Measurements from ENCODE around the gene DENND5A.

DENND5A gene

DNA sequence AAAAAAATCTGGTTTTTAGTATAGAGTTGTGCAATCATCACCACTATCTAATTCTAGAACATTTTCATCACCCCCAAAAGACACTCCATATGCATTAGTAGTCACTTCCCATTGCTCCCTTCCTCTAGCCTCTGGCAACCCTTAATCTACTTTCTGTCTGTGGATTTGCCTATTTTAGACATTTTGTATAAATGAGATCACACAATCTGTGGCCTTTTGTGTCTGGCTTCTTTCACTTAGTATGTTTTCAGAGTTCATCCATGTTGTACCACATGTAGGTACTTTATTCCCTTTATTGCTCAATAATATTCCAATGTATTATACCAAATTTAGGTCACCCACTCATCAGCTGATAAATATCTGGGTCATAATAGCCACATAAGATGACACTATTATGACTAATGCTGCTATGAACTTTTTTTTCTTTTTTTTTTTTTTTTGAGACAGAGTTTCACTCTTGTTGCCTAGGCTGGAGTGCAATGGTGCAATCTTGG, 106.2 kb downstream of the DENND5A start:
- H3K4me3 ChIP-seq (ENCODE audit: low read depth, low read length): no peak overlapping the region
- H3K27me3 ChIP-seq: no peaks in the 10 kb centered on the region
- TF ChIP-seq, protein P1, sequence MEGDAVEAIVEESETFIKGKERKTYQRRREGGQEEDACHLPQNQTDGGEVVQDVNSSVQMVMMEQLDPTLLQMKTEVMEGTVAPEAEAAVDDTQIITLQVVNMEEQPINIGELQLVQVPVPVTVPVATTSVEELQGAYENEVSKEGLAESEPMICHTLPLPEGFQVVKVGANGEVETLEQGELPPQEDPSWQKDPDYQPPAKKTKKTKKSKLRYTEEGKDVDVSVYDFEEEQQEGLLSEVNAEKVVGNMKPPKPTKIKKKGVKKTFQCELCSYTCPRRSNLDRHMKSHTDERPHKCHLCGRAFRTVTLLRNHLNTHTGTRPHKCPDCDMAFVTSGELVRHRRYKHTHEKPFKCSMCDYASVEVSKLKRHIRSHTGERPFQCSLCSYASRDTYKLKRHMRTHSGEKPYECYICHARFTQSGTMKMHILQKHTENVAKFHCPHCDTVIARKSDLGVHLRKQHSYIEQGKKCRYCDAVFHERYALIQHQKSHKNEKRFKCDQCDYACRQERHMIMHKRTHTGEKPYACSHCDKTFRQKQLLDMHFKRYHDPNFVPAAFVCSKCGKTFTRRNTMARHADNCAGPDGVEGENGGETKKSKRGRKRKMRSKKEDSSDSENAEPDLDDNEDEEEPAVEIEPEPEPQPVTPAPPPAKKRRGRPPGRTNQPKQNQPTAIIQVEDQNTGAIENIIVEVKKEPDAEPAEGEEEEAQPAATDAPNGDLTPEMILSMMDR (IDR thresholded peaks at IDR 0.05; ENCODE audit: low read depth, low read length): no peak
- DNase-seq: no peak
- H3K9me3 ChIP-seq: no peaks in the 10 kb centered on the region
- H3K4me1 ChIP-seq: no peaks in the 10 kb centered on the region
- 0 out of 2 replicates have a peak, but pooled peaks cover 3% of the 10 kb centered on the region for H3K36me3 ChIP-seq

DNA sequence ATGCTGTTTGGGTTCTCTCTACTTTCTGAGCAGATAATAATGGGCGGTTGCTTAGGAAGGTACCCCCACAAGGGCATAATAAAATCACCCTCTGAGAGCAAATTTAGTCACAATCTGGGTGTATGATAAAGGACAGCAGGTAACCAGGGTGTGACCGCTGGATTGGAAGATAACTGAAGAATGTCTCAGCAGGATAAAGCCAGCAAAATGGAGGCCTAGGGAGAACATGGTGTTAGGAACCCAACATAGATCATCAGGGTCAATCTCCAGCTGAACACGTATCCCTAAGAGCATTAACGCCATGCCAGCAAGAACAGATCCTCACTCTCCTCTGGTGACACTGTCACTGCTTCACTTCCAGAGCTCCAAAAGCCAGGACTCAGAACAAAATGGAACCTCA, 109.2 kb downstream of the DENND5A start:
- no peaks in the 10 kb centered on the region for H3K9me3 ChIP-seq
- TF ChIP-seq, protein P1 (IDR thresholded peaks at IDR 0.05; ENCODE audit: low read depth, low read length): no peak

DNA sequence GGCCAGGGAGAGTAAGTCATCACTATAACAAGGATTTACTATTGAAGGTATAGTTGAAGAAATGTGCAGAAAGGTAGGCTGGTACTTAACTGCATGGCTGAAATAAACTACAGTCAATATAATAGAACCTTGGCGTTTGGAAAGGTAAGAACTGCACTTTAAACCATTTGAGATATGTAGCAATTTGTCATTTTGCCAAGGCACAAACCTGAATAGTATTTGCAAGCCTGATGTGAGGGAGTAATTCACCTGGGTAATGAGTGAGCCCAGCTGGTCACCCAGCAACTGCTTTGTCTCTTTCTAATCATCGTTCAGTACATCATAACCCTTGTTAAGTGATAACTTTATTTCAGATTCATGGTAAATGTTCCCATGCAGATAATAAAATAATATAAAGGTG, 111.5 kb downstream of the DENND5A start:
- Histone ChIP-seq H3K27me3 (no peaks in the 10 kb centered on the region), H3K4me3 (ENCODE audit: low read depth, low read length) (no peak overlapping the region), H3K4me1 (no peaks in the 10 kb centered on the region), H3K36me3 (peaks cover 7% of the 10 kb centered on the region), H3K9me3 (no peaks in the 10 kb centered on the region)
- TF ChIP-seq, protein P1 (IDR thresholded peaks at IDR 0.05; ENCODE audit: low read depth, low read length): no peak
- DNase-seq: no peak

More for the DNA sequence above, 109.2 kb downstream of the DENND5A start:
- Histone ChIP-seq H3K27me3 (no peaks in the 10 kb centered on the region), H3K4me1 (no peaks in the 10 kb centered on the region), H3K36me3 (0 out of 2 replicates have a peak, but pooled peaks cover 7% of the 10 kb centered on the region), H3K4me3 (ENCODE audit: low read depth, low read length) (no peak overlapping the region)
- DNase-seq: no peak

DNA sequence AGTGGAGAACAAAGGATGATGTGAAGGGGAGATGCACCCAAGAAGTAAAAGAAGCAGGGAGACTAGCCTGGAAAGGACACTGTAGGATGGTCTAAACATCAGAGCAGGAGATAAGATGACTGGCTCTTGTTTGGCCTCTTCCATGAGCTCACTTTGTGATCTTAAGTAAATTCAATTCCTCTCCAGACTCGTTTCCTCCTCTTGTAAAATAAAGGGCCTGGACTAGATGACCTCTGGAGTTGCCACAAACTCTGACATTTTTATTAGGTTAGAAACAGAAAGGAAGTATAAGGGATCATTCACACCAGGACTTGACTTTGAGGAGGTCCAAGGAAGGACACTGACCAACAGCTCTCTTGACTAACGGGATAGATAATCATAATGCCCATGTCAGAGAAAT, 113.5 kb downstream of the DENND5A start:
- no peak for DNase-seq
- TF ChIP-seq, protein P1 (IDR thresholded peaks at IDR 0.05; ENCODE audit: low read depth, low read length): no peak
- Histone ChIP-seq H3K36me3 (peaks cover 7% of the 10 kb centered on the region), H3K4me1 (no peaks in the 10 kb centered on the region), H3K27me3 (no peaks in the 10 kb centered on the region), H3K4me3 (ENCODE audit: low read depth, low read length) (no peak overlapping the region), H3K9me3 (no peaks in the 10 kb centered on the region)

DNA sequence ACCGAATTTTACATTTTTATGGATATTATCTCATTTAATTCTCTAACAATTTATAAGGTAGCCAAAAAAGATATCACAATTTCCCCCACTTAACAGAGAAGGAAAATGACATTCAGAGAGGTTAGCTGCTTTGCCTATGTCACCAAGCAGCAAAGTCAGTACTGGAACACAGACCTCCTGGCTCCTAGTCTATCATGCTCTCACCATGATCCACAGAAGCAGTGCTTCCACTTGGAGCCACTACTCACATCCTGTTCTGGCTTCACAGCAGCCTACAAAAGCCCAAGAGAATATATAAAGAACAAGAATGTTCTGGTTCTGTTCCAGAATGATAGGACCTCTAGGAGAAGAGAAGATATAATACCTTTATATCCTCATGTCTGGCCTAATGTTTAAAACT, 114.2 kb downstream of the DENND5A start:
- Histone ChIP-seq H3K4me1 (no peaks in the 10 kb centered on the region), H3K27me3 (no peaks in the 10 kb centered on the region), H3K36me3 (peaks cover 7% of the 10 kb centered on the region), H3K4me3 (ENCODE audit: low read depth, low read length) (no peak overlapping the region), H3K9me3 (no peaks in the 10 kb centered on the region)
- TF ChIP-seq, protein P1 (IDR thresholded peaks at IDR 0.05; ENCODE audit: low read depth, low read length): no peak
- DNase-seq: no peak

DNA sequence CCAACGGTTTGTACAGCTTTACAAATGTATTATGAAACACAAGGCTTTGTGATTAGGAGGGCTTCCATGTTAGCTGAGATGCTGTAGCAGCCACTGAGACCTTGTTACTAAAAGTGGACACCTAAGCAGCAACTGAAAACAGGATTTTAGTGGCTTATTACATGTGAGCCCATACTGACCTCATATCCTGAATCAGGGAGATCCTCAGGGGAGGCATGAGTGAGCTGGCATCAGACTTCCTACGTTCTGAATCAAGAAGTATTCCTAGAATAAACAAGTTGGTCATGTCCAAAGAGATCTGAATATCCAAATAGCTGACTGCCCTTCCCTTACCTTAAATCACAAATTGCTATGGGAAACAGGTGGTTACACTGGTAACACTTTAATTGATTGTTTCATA, 114.6 kb downstream of the DENND5A start:
- DNase-seq: no peak
- H3K27me3 ChIP-seq: no peaks in the 10 kb centered on the region
- H3K36me3 ChIP-seq: peaks cover 7% of the 10 kb centered on the region
- no peak overlapping the region for H3K4me3 ChIP-seq (ENCODE audit: low read depth, low read length)
- no peaks in the 10 kb centered on the region for H3K9me3 ChIP-seq
- H3K4me1 ChIP-seq: no peaks in the 10 kb centered on the region
- TF ChIP-seq, protein P1 (IDR thresholded peaks at IDR 0.05; ENCODE audit: low read depth, low read length): no peak
